Measurements from ENCODE around the gene ALPL.

GRCh38 chr1:21532992-21533534 is 23.8 kb downstream of the ALPL start:
- TF ChIP-seq ETV5 (CRISPR knock-in tag; IDR thresholded peaks at IDR 0.05; ENCODE audit: low read depth), result no peak
- TF ChIP-seq CTCF (IDR thresholded peaks at IDR 0.05 in 2 of 3, conservative IDR thresholded peaks at IDR 0.05 in 1 of 3; ENCODE audit: insufficient read depth in 2 of 3, low read depth in 1 of 3, low read length in 3 of 3), result no peak
- TF ChIP-seq KDM2B (CRISPR knock-in tag; IDR thresholded peaks at IDR 0.05), result no peak
- TF ChIP-seq POLR2AphosphoS2 (IDR thresholded peaks at IDR 0.05; ENCODE audit: low read length), result no peak
- TF ChIP-seq ZBTB40 (IDR thresholded peaks at IDR 0.05), result no peak
- no peak for TF ChIP-seq ZBTB40 (CRISPR knock-in tag; IDR thresholded peaks at IDR 0.05)
- TF ChIP-seq PREB (CRISPR knock-in tag; IDR thresholded peaks at IDR 0.05), result no peak
- no peak for TF ChIP-seq RBM39 (optimal IDR thresholded peaks at IDR 0.05; ENCODE audit: low read depth, low read length)
